AG10803 (cell line): Measurements from ENCODE around the gene ADAT1.

ENCODE experiments used
- DNase-seq: peaks from one replicate; pipeline ENCODE4 v3.0.0; 2010; ENCODE audit warnings: low read depth
- H3K4me3 ChIP-seq: 2 replicates; pipeline ENCODE4 v1.5.1; 2011; ENCODE audit warnings: mild to moderate bottlenecking, low read length, control low read depth
- CTCF ChIP-seq: conservative IDR thresholded peaks from 2 replicates; pipeline ENCODE4 v1.5.1; 2011; ENCODE audit warnings: mild to moderate bottlenecking, low read length, control low read depth, inconsistent platforms

The ADAT1 gene

DNA sequence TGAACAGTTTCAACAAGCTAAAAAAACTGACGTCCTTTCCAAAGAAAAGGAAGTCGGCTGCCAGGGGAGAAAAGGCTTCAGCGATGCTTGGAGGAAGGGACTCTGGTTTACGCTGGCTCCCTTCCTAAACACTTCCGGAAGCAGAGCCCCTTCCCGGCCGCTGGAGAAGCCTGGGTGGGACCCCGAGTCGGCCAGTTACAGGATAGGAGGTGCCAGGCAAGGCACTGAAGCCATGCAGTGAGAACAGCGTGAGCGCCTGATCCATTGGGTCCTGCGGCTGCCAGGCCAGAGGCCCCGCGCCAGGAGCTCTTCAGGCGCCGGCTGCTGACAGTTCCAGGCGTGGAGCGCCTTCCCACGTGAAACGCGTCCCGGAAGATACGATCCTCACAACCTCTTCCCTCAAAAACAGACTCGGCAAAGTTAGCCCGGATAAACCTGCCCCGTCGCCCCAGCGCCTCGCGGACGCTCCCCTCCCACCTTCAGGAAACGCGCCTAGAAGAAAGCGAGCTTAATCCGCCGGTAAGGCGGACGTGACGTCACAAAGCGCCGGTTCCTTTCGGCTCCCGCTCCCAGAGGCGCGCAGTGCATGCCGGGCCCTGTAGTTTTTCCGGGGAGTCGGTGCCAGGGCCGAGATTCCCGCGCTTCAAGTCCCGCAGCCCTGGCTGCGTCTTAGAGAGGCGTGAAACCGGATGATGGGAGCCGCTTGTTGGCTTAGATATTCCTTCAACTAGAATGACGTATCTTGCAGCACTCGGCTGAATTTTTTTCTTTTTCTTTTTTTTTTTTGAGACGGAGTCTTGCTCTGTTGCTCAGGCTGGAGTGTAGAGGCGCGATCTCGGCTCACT, at the start of gene ADAT1:
Gene ADAT1 (minus strand): TSS at position 521 of the 845 bp plus-strand sequence. CDS start 2,482 bp downstream, outside the sequence.
- TF ChIP-seq CTCF = no peak
- DNase-seq = peak; percentile 96
- H3K4me3 ChIP-seq = peak within 1 kb of the TSS; percentile 86

DNA sequence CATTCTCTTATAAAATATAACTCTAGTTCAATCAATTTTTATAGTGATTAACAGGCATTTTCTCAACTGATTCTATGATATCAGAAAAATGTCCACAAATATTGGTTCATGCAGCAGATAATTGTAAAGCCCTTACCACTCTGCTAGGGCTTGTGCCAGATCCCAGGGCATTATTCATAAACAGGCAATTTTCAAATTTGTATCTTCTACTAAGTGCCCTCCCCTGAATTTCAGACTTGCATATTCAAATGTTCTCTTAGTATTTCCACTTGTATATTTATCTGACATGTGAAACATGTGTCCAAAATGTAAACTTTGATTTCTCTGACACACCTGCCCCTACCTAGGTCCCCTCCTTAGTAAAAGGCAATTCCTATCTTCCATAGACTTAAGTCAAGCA, 44.4 kb upstream of the ADAT1 start:
- no peak for DNase-seq
- TF ChIP-seq CTCF = no peak
- H3K4me3 ChIP-seq = no peak overlapping the region

DNA sequence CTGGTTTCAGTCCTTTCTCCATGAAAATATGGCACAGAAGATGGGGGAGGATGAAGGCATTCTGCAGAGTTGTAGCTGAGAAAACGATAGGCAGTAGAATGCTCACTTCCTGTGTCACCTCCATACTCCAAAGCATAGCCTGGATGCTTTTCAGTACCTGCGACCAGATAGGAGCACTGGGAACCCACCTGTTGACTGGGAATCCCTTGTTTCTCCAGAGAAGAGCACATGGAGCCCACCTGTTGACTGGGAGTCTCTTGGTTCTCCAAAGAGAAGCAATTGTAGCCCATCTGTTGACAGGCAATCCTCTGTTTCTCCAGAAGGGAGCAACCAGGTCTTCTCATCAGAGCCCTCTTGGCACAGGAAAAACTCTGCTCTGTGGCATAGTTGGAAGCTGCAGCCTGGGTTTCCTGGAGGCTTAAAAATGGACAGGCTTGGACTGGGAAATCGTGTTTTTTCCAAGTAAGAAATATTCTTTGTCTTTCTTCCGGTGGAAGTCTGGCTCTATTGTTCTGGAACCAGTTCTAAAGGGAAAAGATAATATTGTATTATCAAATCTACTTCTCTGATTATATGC, 37.7 kb upstream of the ADAT1 start:
- TF ChIP-seq CTCF = no peak
- H3K4me3 ChIP-seq = no peak overlapping the region
- DNase-seq = no peak

- no peak for DNase-seq
- TF ChIP-seq CTCF = no peak
- H3K4me3 ChIP-seq = no peak overlapping the region
Measured at GRCh38 chr16:75660321-75660720, 37.2 kb upstream of the ADAT1 start.

- H3K4me3 ChIP-seq = no peak overlapping the region
- TF ChIP-seq CTCF = no peak
- DNase-seq = no peak
Measured at GRCh38 chr16:75658175-75658574, 35.1 kb upstream of the ADAT1 start.

GRCh38 chr16:75653922-75654321, 30.8 kb upstream of the ADAT1 start:
- peak; percentile 81 for DNase-seq
- H3K4me3 ChIP-seq = no peak overlapping the region
- no peak for TF ChIP-seq CTCF
